Measurements from ENCODE around the gene PACRG. TPM values are rescaled to one million over a fixed set of nuclear protein-coding genes. Genes with fewer than 3 reads are reported as not detected.

PACRG gene
- total and polyA plus RNA-seq, 2 donors (not counting 3 experiments of a cell fraction or from before 2014, with no cell fraction given): 0.08 TPM; not detected in 1

DNA sequence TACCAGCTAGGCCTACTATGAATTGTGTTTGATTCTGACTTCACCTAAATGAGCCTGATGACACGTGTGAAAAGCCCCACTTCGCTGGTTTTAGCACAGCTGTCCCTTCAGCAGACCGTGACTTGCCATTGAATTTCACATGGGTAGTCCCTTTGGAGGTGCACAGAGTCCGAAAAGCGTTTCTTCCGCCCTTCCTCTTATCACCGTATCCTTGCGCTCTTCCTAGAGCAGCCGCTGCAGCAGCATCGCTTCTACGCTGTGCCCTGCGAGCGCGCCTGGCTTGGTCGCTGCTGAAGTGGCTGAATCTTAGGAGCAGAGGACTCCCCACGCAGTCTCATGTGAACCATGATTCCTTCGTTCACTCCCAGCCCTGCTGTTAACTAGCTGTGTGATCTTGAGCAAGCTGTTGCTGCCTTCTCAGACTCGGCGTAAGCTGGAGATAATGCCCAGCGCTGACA, 127.0 kb downstream of the PACRG start:
- Histone ChIP-seq H3K36me3 (ENCODE audit: control insufficient read depth in 2 of 2, extremely low read depth in 1 of 2, insufficient read depth in 2 of 2, low read length in 2 of 2) (no peaks in the 10 kb centered on the region), H4K20me1 (replicated peaks; ENCODE audit: control insufficient read depth, extremely low read depth, insufficient read depth, low read length) (no peaks in the 10 kb centered on the region), H2AFZ (ENCODE audit: low read depth, low read length) (no peak overlapping the region), H3K27ac (ENCODE audit: insufficient read depth, low read depth, low read length) (no peak overlapping the region), H3K9me3 (replicated peaks; ENCODE audit: control insufficient read depth, insufficient read depth, low read length) (no peaks in the 10 kb centered on the region), H3K9me1 (replicated peaks; ENCODE audit: control insufficient read depth, extremely low read depth, insufficient read depth, low read length) (no peaks in the 10 kb centered on the region), H3K27me3 (ENCODE audit: control insufficient read depth in 2 of 2, insufficient read depth in 2 of 2, low read length in 2 of 2) (no peaks in the 10 kb centered on the region), H3K9ac (replicated peaks; ENCODE audit: extremely low read depth, insufficient read depth, low read length) (no peak overlapping the region), H3K4me1 (ENCODE audit: control insufficient read depth, extremely low read depth, insufficient read depth, low read length) (no peaks in the 10 kb centered on the region), H3K4me3 (replicated peaks in 1 of 3; ENCODE audit: insufficient read depth in 1 of 3, low read depth in 1 of 3, low read length in 3 of 3) (no peak overlapping the region), H3K79me2 (ENCODE audit: control insufficient read depth, insufficient read depth, low read length) (no peaks in the 10 kb centered on the region), H3K4me2 (ENCODE audit: insufficient read depth, low read length) (no peak overlapping the region)
- CTCF ChIA-PET: no interaction called here
- no TSS peak for BruUV-seq (replicated peaks)
- intact Hi-C loops (cut with micrococcal nuclease) (loop anchor here (5.0 kb wide), 1 partner anchor 1253 kb away; no protein-coding TSS in a partner anchor), dilution Hi-C loops (cut with MboI; ENCODE audit: extremely low pct_ligation_motif_present, low sequenced_read_pairs) (no loop called here)
- POLR2A ChIA-PET: no interaction called here
- no peak for TF ChIP-seq POLR2AphosphoS5 (IDR thresholded peaks at IDR 0.05; ENCODE audit: insufficient read depth, low read depth, low read length)
- TF ChIP-seq EZH2 (IDR thresholded peaks at IDR 0.05; ENCODE audit: borderline replicate concordance, low read depth, low read length, severe bottlenecking): no peak
- no peak for TF ChIP-seq FOS (IDR thresholded peaks at IDR 0.05; ENCODE audit: borderline replicate concordance, insufficient read depth, low read length)
- TF ChIP-seq, protein P1, sequence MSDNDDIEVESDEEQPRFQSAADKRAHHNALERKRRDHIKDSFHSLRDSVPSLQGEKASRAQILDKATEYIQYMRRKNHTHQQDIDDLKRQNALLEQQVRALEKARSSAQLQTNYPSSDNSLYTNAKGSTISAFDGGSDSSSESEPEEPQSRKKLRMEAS (IDR thresholded peaks at IDR 0.05; ENCODE audit: insufficient read depth, insufficient read length): no peak
- TF ChIP-seq MYC (IDR thresholded peaks at IDR 0.05; ENCODE audit: low read depth, low read length): no peak
- no peak for TF ChIP-seq JUN (IDR thresholded peaks at IDR 0.05; ENCODE audit: borderline replicate concordance, insufficient read depth, insufficient read length, low read depth)
- no peak for TF ChIP-seq CTCF (IDR thresholded peaks at IDR 0.05; ENCODE audit: extremely low read depth in 1 of 2, insufficient read depth in 1 of 2, low read depth in 1 of 2, low read length in 2 of 2)
- no peak for TF ChIP-seq GATA2 (IDR thresholded peaks at IDR 0.05; ENCODE audit: insufficient read depth, insufficient read length, low read depth, low read length)
- TF ChIP-seq POLR2A (IDR thresholded peaks at IDR 0.05; ENCODE audit: low read depth, low read length): no peak
- no peak for DNase-seq (ENCODE audit: low read depth, low spot score)
- no peak for FAIRE-seq
